Measurements from ENCODE around the gene POU5F1.

The POU5F1 gene

DNA sequence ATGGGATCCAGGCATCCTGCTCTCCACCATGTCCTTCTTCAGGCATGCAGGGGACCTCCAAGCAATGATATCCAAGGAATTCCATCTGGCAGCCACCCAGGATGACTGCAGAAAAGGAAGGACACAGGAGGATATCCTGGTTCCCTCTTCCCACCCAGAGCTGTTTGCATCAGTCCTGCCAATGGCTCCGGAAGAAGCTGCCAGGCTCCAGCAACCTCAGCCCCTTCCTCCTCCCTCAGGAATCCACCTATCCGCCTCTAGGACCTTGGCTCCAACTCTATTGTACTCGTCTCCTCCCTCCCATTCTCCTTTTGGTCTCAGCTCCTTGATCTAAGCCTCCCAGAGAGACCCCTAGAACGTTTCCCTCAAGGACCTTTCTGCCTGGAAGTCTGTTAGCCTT, 30.9 kb downstream of the POU5F1 start:
- DNase-seq (ENCODE audit: low read depth) = no peak

DNA sequence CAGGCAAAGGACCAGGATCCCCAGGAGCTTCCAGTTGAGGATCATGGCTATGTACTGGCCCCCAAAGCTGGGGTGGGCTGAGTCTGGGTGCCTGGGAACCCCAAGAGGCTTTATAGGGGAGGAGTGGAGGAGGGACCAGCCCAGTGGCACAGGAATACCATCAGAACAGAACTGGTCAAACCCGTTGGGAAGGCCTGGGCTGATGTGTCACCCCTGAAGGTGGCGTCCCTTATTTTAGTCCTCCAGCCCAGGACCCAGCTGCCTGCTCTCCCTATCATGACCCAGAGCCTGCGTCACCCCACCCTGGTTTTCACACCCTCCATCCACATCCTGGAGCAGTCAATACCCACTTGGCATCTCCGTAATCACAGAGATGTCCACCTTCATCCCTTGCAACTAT, 31.5 kb downstream of the POU5F1 start, which contains the start of gene PSORS1C2:
TSS of gene PSORS1C2 (minus strand) at position 85 of the 400 bp plus-strand sequence. CDS start at position 45, 40 bp downstream.
- DNase-seq (ENCODE audit: low read depth) = no peak

DNA sequence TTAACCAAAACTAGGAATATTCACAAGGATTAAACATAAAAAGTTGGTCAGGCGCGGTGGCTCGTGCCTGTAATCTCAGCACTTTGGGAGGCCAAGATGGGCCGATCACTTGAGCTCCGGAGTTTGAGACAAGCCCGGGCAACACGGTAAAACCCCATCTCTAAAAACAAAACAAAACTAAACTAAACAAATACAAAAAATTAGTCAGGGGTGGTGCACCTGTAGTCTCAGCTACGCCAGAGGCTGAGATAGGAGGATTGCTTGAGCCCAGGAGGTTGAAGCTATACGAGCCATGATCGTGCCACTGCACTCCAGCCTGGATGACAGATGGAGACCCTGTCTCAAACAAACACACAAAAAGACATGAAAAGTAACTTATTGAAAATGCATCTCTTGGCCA, 34.8 kb downstream of the POU5F1 start:
- no peak for DNase-seq (ENCODE audit: low read depth)

DNA sequence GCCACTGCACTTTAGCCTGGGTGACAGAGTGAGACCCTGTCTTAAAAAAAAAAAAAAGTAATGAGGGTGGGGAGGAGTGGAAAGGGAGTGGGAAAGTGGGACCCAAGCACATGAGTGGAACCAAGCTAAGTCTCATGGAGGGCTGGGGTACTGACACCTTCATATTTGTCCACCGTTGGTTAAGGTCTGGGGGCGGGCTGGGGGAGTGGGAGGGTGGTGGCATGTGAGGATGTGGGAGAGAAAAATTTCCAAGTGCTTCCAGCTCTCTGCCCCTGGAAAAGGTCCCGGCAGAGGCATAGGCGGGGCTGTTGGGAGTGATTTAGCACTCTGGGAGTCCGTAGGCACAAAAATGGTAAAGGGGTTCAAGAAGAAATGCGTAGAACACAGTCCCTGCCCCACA, 37.7 kb downstream of the POU5F1 start:
- no peak for DNase-seq (ENCODE audit: low read depth)

DNA sequence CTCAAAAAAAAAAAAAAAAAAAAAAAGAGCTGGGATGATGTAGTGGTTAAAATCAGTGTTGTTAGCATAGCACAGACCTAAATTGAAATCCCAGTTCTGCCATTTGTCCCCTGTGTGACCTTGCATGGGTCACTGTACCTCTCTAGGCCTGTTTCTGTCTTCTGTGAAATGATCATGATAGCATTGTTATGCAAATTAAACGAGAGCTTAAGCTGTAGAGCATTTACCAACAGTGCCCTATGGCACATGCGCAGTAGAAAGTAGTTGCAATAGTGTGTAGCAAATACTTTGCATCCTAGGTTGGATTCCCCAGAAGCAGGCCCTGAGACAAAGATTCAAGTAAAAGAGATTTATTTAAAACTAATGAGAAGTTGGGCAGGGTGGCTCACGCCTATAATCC, 38.9 kb downstream of the POU5F1 start:
- DNase-seq (ENCODE audit: low read depth) = no peak

DNA sequence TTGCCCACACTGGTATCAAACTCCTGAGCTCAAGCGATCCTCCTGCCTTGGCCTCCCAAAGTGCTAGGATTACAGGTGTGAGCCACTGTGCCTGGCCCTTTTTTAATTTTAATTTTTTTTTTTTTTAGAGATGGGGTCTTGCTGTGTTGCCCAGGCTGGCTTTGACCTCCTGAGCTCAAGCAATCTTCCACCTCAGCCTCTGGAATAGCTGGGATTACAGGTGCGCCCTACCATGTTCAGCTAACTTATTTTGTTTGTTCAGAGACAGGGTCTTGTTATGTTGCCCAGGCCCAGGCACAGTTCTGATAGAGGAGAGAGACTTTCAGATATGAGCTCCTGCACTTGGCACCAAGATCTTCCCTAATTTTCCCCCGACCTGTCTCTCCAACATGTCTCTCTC, 39.7 kb downstream of the POU5F1 start:
- DNase-seq (ENCODE audit: low read depth) = no peak

DNA sequence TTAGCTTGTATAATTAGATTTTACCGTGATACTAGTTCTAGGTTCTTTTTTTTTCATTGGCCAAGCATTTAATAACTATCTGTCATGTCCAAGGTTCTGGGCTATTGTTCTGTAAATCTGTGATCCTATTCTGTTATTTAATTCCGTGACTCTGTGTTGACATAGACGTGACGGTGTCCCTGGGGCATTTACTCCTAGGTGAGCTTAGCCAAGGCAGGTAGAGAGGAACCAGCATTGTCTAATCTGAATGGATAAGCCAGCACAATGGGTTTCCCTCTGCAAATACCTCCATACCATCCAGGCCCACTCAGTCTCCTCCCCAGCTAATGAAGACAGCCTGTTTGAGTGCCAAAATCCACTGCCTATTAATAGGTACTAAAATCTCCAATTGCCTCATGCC, 41.4 kb downstream of the POU5F1 start:
- DNase-seq (ENCODE audit: low read depth) = no peak

DNA sequence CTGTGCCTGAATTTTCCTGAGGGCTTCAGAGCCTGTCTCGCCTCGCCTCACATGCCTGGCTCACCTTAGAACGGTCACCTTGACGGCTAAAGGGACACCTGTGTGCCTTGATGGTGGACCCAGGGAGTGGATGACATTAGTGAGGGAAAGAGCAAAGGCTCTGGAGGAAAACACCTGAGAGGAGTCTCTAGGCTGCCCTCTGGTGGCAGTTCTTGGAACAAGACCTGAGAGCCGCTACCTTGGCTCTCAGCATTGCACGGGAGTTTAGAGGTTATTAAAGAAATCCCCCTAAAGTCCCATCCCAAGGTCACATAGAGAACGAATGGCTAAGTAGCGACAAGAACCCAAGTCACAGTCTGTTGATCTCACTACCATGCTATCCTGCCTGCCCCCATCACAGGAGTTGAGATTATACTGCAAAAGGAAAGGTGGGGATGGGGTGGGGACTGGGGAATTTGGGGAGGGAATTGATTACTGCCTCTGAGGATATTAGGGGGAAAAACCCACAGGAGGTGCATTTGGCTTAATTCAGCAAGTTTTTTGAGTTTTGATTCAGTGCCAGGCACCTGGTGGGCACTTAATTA, 42.3 kb downstream of the POU5F1 start:
- no peak for DNase-seq (ENCODE audit: low read depth)

DNA sequence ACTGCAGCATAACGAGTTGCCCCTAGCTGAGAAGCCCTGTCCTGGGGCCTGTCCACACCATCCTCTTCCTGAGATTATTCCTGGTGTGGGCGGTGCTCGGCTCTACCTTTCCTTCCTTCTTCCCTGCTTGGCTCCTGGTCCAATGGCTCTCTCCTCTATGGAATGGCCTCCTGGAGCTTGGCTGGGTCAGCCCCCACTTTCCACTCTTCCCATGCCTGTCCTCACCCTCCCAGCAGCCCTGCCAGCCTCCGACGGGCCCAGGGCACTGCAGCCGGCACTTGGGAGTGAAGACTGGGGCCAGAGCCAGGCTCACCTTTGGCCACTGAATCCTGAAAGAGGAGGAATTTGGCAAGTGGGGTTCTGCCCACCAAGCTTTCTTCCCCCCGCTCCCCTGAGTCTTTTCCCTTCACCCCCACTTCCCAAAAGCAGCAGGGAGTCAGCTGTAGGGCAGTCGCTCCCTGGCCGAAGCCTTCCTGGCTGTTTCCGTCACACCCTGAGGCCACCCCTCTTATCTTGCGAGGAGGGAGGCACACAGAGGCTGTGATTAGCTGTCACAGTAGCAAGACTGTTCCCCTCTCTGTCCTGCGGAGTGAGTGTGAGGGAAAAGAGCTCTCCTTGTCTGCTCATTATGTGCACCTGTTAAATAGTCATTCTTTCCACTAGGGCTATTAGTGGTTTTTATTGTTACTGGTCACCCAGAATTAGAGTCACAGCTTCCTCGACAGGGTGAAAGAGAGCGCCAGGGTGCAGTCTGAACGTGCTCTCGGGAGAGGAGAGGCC, 43.9 kb downstream of the POU5F1 start:
- DNase-seq (ENCODE audit: low read depth) = no peak

DNA sequence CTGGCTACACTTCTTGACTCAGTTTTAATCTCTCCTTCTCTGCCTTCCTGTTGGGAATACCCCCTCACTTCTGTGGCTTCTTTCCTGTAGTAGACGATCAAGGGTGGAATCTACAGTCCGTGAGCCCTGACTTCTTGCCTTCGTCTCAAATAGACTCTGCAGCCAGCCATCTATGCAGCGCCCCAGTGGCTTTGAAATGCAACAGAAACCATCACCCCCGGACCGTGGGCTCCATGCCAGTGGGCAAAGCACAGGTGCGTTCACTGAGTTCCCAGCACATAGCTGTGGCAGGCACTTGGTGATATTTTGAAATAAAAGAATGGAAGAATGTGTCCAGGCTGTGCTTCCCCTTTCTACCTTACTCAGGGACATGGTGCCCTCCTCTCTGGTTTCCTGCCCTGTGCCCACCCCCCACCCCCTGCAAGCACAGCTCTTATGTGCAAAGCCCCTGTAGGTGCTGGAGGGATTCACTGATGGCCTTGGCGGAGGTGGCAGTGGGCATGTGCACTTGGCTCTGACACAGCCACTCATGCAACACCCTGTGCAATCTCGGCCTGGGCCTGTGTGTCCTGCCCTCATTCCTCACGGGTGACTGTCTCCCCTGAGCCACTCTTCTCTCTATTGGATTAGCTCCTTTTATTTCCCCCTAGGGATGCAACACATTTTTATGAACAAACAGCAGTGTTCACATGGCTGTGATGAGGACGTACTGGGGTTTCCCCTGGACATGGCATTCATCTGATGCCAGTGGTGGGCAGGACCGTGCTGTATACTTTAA, 44.7 kb downstream of the POU5F1 start:
- DNase-seq (ENCODE audit: low read depth) = no peak

DNA sequence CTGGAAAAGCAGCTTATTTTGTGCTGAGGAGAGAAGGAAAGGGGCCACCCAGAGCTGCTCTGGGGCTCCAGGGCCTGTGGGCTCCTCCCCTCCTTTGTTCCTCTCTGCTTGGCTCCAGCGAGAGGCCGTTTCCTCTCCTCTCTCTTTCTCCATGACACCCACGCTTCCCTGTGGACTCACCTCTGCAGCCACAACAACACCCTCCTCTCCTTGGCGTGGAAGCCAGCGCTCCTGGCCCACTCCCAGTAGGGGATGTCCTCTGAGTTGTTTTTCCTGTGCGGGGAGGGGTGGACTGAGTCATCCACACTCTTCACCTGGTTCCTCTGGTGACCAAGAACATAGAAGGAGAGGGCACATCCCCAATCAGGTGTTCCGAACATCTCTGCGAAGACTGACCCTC, 45.3 kb downstream of the POU5F1 start:
- DNase-seq (ENCODE audit: low read depth) = no peak

DNA sequence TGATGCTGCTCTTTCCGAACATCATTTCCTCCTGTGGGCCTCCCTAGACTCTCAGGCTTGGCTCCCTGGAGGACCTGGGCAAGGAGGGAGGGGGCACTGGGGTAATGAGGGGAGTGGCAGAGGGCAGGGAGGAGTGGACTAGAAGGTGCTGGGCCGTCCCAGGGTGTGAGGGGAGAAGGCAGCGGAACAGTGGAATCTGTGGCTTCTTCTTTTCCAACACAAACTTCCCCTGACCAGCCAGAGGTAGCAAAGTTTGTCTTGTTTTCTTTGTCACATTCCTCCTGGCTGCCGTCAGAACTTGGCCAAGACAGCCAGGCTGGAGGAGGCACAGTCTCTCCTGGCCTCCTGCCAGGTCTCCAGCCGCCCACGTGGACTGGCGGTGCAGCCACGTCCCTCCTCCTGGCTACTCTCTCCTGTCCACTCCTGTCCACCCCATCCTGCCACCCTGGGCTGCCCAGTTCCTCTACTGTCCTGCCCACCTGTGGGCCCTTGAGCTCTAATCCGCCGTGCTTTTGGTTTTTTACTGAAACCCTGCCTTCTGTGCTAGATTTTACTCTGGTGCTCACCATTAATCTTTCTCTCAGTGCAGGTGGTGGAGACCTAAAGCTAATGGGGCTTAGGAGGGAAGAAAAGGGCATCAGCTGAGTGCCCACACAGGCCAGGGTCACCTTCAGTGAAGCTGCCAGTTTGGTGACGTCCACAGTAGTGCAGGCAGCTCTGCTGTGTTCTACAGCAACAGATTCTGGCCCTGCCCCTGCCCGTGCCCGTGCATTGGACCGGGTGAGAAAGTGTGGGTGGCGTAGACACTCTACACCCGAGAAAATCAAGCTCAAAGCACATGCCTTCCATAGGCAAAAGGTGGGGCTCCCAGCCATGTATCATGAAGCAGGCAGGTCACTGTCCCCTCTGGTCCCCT, 47.4 kb downstream of the POU5F1 start:
- DNase-seq (ENCODE audit: low read depth) = peak; percentile 88

DNA sequence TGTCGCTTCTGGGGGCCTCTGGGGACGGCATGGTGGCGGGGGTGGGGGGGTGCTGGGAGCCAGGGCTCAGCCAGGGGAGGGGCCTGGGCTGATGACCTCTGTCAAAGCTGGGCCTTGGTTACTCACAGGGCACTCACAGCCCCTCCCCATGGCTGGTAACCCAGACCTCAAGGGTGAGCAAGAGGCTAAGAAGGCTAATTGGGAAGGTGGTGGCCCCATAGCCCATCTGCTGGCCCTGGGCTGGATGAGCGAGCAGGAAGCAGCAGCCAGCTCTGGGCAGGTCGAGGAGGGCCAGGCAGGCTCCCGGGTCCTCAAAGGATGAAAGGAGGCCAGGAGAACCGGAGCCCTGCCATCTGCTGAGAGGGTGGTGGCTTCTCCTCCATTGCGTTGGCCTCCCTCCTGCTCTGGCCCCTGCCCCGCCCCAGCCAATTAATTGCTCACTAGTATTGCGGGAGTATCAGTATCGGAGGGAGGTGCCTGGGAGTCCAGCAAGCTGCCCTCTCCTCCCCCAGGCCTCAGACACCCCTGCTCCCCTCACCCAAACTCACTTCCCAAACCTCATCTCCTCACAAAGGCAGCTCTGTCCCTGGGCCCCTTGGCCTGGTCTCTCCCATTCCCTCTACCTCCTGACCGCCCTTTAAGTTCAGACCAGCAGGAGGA, 49.2 kb downstream of the POU5F1 start:
- DNase-seq (ENCODE audit: low read depth) = no peak

DNA sequence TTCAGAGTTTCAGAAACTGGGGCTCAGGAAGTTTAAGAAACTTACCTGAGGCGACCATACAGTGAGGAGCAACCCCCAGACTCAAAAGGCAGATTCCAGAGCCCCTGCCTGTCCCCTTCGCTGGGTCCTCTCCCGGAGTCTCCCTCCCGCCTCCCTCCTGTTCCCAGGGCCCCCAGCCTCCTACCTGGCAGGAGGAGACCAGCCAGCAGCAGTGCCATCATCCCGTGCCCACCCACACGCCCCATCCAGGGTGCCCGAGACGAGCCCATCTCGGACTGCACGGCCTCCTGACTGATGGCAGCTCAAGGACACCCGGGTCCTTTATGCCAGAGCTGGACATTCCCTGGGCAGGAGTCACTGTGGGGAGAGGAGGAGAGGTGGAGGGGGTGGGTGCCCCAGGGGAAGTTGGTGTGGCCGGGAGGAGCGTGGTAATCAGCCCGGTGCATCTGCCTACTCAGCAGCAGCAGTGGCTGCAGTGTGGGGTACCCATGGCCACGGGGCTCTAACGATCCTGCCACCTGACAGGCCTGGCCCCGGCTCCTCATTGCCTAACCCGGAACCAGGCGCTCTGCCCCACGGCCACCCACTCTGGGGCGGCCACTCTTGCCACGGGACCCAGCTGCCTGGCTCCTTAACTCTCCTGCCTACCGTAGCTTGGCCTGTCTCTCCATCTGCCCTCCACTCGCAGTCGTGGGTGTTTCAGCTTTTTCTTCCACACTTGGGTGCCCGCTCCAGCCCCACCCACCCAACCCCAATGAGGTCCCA, 50.1 kb downstream of the POU5F1 start, which contains the start of gene CDSN:
TSS of gene CDSN (minus strand) at position 296 of the 765 bp plus-strand sequence. CDS start at position 269, 27 bp downstream.
- DNase-seq (ENCODE audit: low read depth) = no peak

DNA sequence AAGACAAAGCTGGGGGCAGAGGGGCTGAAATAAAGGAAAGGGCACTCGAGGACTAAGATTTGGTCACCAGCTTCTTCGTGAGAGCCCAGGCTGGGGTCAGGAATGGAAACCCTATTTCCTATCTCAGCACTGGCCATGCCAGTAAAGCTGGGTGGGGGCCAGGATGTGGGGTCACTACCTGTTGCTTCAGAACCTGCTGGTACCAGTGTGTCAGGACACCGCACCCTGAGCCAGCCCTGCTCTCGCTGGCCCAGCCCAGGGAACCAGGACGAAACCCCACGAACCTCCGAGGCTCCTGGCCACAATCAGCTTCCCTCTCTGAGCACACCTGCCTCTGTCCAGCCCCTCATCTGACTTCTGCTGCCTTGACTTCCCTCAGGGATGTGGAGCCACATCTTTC, 52.3 kb downstream of the POU5F1 start:
- no peak for DNase-seq (ENCODE audit: low read depth)

DNA sequence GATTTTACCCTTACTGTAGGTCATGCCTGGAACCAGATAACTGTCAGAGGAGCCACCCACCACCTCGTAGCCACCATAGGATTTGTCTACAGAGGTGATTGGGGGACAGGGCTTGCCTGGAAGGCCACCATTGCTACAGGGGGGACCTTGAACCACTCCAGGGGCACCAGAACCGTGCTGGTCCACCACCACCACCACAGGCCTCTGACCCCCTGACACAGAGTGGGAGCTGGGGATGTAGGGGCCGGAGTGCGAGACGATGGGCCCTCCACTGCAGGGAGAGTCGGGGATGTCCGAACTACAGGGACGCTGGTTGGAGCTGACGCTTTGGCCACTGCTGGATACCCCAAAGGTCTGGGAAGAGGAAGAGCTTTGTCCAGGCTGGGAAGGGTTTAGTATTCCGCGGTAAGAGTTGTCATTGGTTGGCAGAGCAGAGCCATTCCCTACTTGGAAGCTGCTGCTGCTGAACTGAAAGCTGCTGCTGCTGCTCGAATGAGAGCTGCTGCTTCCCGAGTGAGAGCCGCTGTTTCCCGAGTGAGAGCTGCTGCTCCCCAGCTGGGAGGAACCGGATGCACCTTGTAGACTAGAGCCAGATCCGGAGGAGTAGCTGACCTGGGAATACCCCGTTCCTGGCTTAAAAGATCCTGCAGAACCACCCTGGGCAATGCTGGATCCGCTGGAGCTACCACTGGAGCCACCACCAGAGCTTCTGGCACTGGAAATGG, 53.7 kb downstream of the POU5F1 start:
- DNase-seq (ENCODE audit: low read depth) = no peak

DNA sequence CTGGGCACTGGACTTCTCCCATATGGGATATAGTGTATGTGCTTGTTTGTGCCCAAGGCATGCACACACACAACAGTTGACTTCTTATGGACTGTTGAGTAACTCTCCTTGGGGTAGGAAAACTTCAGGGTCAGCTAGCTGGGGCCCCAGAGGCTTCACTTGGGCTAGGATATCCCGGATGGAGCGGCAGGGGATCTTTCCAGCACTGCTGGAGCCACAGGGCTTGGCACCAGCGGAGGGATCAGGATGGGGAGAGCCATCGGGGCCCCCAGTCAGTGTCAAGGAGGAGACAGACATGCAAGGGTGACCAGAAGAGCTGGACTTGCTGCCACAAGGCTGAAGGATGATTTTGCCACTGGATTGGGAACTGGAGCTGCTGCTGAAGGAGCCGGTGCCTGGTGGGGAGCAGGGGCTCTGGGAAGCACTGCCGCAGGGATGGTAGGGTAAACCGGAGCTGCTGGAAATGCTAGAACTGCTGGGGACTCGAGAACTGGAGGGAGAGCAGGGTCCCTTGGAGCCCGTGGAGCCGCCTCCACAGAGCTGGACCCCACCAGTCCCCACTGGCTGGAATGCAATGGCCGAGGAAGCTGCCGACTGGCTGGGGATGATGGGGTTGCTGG, 54.4 kb downstream of the POU5F1 start:
- DNase-seq (ENCODE audit: low read depth) = no peak

DNA sequence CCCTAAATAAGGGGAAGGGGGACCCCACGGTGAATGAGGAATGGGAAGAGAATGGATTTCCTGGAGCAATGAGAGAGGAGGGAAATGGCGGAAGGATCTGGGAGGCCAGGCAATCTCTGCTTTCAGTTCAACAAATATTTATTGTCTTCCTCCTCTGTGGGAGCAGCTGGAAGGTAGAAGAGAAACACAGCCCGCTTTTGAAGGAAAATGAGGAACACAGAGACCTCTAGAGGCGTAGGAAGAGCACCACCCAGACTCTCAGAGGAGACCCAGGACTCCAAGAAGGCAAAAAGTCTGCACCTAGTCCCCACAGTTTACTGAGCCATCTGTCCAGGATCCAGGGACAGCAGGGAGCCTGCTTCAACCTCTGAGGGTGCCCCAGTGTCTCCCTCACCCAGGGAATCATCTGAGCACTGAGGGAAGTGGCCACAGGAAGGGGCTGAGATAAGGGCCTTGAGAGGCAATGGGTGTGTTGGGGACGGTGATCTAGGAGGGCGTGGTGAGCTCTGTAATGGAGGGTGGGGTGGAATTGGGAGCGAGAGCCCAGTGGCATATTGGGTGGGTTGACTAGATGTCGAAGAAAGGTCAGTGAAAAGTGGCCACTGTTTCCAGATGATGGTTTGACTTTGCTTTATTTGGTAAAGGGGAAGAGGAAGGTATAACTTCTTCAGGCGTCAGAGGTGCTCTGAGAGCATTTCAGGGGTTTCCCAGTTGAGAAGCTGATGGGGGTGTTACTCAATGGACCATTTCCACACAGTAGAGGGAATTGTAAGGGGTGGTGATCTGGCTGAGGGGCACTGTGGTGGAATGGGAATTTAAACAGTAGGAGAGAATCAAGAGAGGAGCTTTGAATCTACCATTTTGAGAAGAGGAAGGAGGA, 55.3 kb downstream of the POU5F1 start:
- DNase-seq (ENCODE audit: low read depth) = peak; percentile 24

All from fibroblast of the conjunctiva (primary cell).